NCI-H2171 (cell line): ENCODE measurements around the gene GTF2IRD1.
"Not testable (repeated sequence)": the region's sequence is repeated elsewhere in the genome, so short reads cannot be mapped to it uniquely, and the experiment has no call there.

Source experiments
- DNase-seq: peaks from one replicate; lab custom pipeline; 2025; lab: John Stamatoyannopoulos, UW

The GTF2IRD1 gene

GRCh38 chr7:74516214-74516613, 62.5 kb downstream of the GTF2IRD1 start:
- DNase-seq, result no peak

GRCh38 chr7:74518041-74518440, 64.3 kb downstream of the GTF2IRD1 start:
- DNase-seq, result no peak

GRCh38 chr7:74518654-74519053, 64.9 kb downstream of the GTF2IRD1 start:
- no peak for DNase-seq

- DNase-seq, result no peak
Measured at GRCh38 chr7:74519395-74519794, 65.7 kb downstream of the GTF2IRD1 start.

- no peak for DNase-seq
Measured at GRCh38 chr7:74521855-74522254, 68.1 kb downstream of the GTF2IRD1 start.

GRCh38 chr7:74522281-74522905, 68.7 kb downstream of the GTF2IRD1 start:
- DNase-seq, result no peak

GRCh38 chr7:74523015-74523414, 69.3 kb downstream of the GTF2IRD1 start:
- no peak for DNase-seq

- no peak for DNase-seq
Measured at GRCh38 chr7:74525140-74525539, 71.4 kb downstream of the GTF2IRD1 start.

- no peak for DNase-seq
Measured at GRCh38 chr7:74525881-74526280, 72.2 kb downstream of the GTF2IRD1 start.

- no peak for DNase-seq
Measured at GRCh38 chr7:74526780-74527179, 73.1 kb downstream of the GTF2IRD1 start.

GRCh38 chr7:74527842-74528241, 74.1 kb downstream of the GTF2IRD1 start:
- no peak for DNase-seq

GRCh38 chr7:74528773-74529172, 75.1 kb downstream of the GTF2IRD1 start:
- not testable (repeated sequence) for DNase-seq

GRCh38 chr7:74535951-74536356, 82.2 kb downstream of the GTF2IRD1 start:
- DNase-seq, result no peak

GRCh38 chr7:74541937-74542336, 88.2 kb downstream of the GTF2IRD1 start:
- not testable (repeated sequence) for DNase-seq

- DNase-seq, result peak; percentile 86
Measured at GRCh38 chr7:74542558-74543117, 88.9 kb downstream of the GTF2IRD1 start.

GRCh38 chr7:74544706-74545469, 91.2 kb downstream of the GTF2IRD1 start:
- no peak for DNase-seq

GRCh38 chr7:74545921-74546320, 92.2 kb downstream of the GTF2IRD1 start:
- DNase-seq, result no peak

- DNase-seq, result not testable (repeated sequence)
Measured at GRCh38 chr7:74553596-74554012, 99.9 kb downstream of the GTF2IRD1 start.

GRCh38 chr7:74554178-74554577, 100.5 kb downstream of the GTF2IRD1 start:
- no peak for DNase-seq

GRCh38 chr7:74560086-74560719, 106.5 kb downstream of the GTF2IRD1 start:
- DNase-seq, result no peak

- no peak for DNase-seq
Measured at GRCh38 chr7:74561898-74562613, 108.3 kb downstream of the GTF2IRD1 start.

GRCh38 chr7:74563639-74564038, 109.9 kb downstream of the GTF2IRD1 start:
- not testable (repeated sequence) for DNase-seq
